Uterus (tissue), 4 donors: Measurements from ENCODE around the gene DGKG. TPM values are rescaled to one million over a fixed set of nuclear protein-coding genes. Genes with fewer than 3 reads are reported as not detected.

Experiments used
- DNase-seq, 2 donors: peaks; one replicate each; pipeline ENCODE4 v3.0.0-alpha.2; 2019 to 2020
- H3K27ac ChIP-seq, 2 donors: fragments of 200-600 bp; sonication (generic); 1 replicate in 1 of 2; 2 replicates in 1 of 2; pipeline ENCODE4 v1.5.1; 2016 to 2018
- H3K27me3 ChIP-seq, 2 donors: fragments of 200-600 bp; sonication (generic); one replicate each; pipeline ENCODE4 v1.5.1; 2018 to 2019; ENCODE audit warnings: control low read depth in 1 of 2
- H3K36me3 ChIP-seq, 2 donors: fragments of 200-600 bp; sonication (generic); one replicate each; pipeline ENCODE4 v1.5.1; 2019; ENCODE audit warnings: control low read depth in 1 of 2
- H3K4me1 ChIP-seq, 2 donors: fragments of 200-600 bp; sonication (generic); one replicate each; pipeline ENCODE4 v1.5.1; 2018 to 2019; ENCODE audit warnings: control low read depth in 1 of 2
- H3K4me3 ChIP-seq, 2 donors: fragments of 200-600 bp; sonication (generic); 1 replicate in 1 of 2; 2 replicates in 1 of 2; pipeline ENCODE4 v1.5.1; 2018 to 2019; ENCODE audit warnings: mild to moderate bottlenecking in 1 of 2
- H3K9me3 ChIP-seq, 2 donors: fragments of 200-600 bp; sonication (generic); one replicate each; pipeline ENCODE4 v1.5.1; 2019; ENCODE audit warnings: control low read depth in 1 of 2
- CTCF ChIP-seq, 4 experiments: fragments of 200-600 bp in 2 of 4; fragments of 450-650 bp in 2 of 4; sonication (generic) in 2 of 4; IDR thresholded peaks; one replicate each; pipeline ENCODE4 v1.5.1; 2016 to 2019; ENCODE audit warnings: antibody characterized with exemption in 4 of 4, mild to moderate bottlenecking in 2 of 4, moderate library complexity in 1 of 4
- POLR2A ChIP-seq, 2 donors: fragments of 450-650 bp; IDR thresholded peaks; one replicate each; pipeline ENCODE4 v1.6.1; 2016; ENCODE audit warnings: antibody characterized with exemption in 2 of 2, mild to moderate bottlenecking in 1 of 2, moderate library complexity in 1 of 2
- intact Hi-C: fragments of 100-400 bp; cut with DNase I; formaldehyde crosslinking; loops from one replicate; pipeline ENCODE4 v1.15.1; 2023; ENCODE audit warnings: low total_unique reads
- total RNA-seq, 4 donors: library from RNA; depleted of rRNA in 3 of 4; stranded (reverse); fragments of >200 nt in 3 of 4; gene quantifications; one replicate each; pipeline versions ENCODE4 v1.1.0 to v1.2.4, GENCODE V29; 2014 to 2023
- donor health status: DM: yes; HTN: yes; CAD: no.

The DGKG gene
- total RNA-seq, 4 donors from 2014 or later: 1.9 to 10.8 (median 6.7) TPM

GRCh38 chr3:186184021-186184420, 178.0 kb downstream of the DGKG start:
- TF ChIP-seq POLR2A (IDR thresholded peaks at IDR 0.05) (no peak), CTCF (IDR thresholded peaks at IDR 0.05) (no peak)
- H3K9me3 ChIP-seq: no peaks in the 10 kb centered on the region
- no peaks in the 10 kb centered on the region for H3K4me1 ChIP-seq
- H3K27ac ChIP-seq: no peak overlapping the region
- intact Hi-C loops: no loop called here
- H3K4me3 ChIP-seq: no peak overlapping the region
- no peaks in the 10 kb centered on the region for H3K27me3 ChIP-seq
- DNase-seq: no peak
- no peaks in the 10 kb centered on the region for H3K36me3 ChIP-seq

- Histone ChIP-seq H3K27me3 (no peaks in the 10 kb centered on the region), H3K36me3 (no peaks in the 10 kb centered on the region), H3K9me3 (no peaks in the 10 kb centered on the region), H3K27ac (no peak overlapping the region), H3K4me1 (no peaks in the 10 kb centered on the region), H3K4me3 (no peak overlapping the region)
- no peak for DNase-seq
- intact Hi-C loops: no loop called here
- TF ChIP-seq POLR2A (IDR thresholded peaks at IDR 0.05) (no peak), CTCF (IDR thresholded peaks at IDR 0.05) (no peak)
Measured at GRCh38 chr3:186182850-186183249, 179.2 kb downstream of the DGKG start.

- H3K27ac ChIP-seq: no peak overlapping the region
- no peak for TF ChIP-seq POLR2A (IDR thresholded peaks at IDR 0.05)
- TF ChIP-seq CTCF (IDR thresholded peaks at IDR 0.05): no peak
- intact Hi-C loops: no loop called here
- H3K9me3 ChIP-seq: no peaks in the 10 kb centered on the region
- no peak overlapping the region for H3K4me3 ChIP-seq
- no peak for DNase-seq
- no peaks in the 10 kb centered on the region for H3K4me1 ChIP-seq
- no peaks in the 10 kb centered on the region for H3K27me3 ChIP-seq
- H3K36me3 ChIP-seq: no peaks in the 10 kb centered on the region
Measured at GRCh38 chr3:186181901-186182300, 180.1 kb downstream of the DGKG start.

- Histone ChIP-seq H3K9me3 (no peaks in the 10 kb centered on the region), H3K27me3 (no peaks in the 10 kb centered on the region), H3K4me3 (no peak overlapping the region), H3K4me1 (no peaks in the 10 kb centered on the region), H3K27ac (no peak overlapping the region), H3K36me3 (no peaks in the 10 kb centered on the region)
- no peak for DNase-seq
- TF ChIP-seq POLR2A (IDR thresholded peaks at IDR 0.05) (no peak), CTCF (IDR thresholded peaks at IDR 0.05) (no peak)
- intact Hi-C loops: no loop called here
Measured at GRCh38 chr3:186180891-186181481, 181.0 kb downstream of the DGKG start.

GRCh38 chr3:186180151-186180550, 181.9 kb downstream of the DGKG start:
- Histone ChIP-seq H3K36me3 (no peaks in the 10 kb centered on the region), H3K9me3 (no peaks in the 10 kb centered on the region), H3K27me3 (no peaks in the 10 kb centered on the region), H3K4me1 (no peaks in the 10 kb centered on the region), H3K4me3 (no peak overlapping the region), H3K27ac (no peak overlapping the region)
- TF ChIP-seq CTCF (IDR thresholded peaks at IDR 0.05): no peak
- no peak for TF ChIP-seq POLR2A (IDR thresholded peaks at IDR 0.05)
- DNase-seq: no peak
- intact Hi-C loops: no loop called here
